ENCODE measurements around the gene SDS.

The SDS gene

DNA sequence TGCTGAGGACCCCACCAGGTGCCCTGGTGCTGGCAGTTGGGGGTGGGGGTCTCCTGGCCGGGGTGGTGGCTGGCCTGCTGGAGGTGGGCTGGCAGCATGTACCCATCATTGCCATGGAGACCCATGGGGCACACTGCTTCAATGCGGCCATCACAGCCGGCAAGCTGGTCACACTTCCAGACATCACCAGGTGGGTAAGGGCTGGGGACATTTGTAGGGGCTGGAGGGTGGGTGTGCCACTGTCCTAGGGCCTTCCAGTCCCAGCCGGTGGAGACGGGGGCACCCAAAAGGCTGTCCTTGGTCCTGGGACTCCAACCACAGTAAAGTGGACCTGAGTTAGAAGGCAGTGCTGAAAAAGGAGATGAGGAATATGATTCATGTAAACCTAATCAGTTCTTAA, 31.7 kb upstream of the SDS start:
- DNase-seq (ENCODE audit: low read depth, low spot score) = no peak
- H3K9ac ChIP-seq (ENCODE audit: insufficient read length) = no peak overlapping the region
- no peak overlapping the region for H3K4me3 ChIP-seq
- no peak overlapping the region for H3K27ac ChIP-seq
- H3K9me3 ChIP-seq (ENCODE audit: low read depth, low read length) = no peaks in the 10 kb centered on the region
- no peaks in the 10 kb centered on the region for H3K36me3 ChIP-seq (ENCODE audit: insufficient read depth, low read length)
- TF ChIP-seq POLR2AphosphoS5 (IDR thresholded peaks at IDR 0.05; ENCODE audit: borderline replicate concordance, low read depth, low read length) (no peak), FOXP2 (optimal IDR thresholded peaks at IDR 0.05; ENCODE audit: control extremely low read depth, extremely low read length, insufficient read depth) (no peak), EZH2 (IDR thresholded peaks at IDR 0.05) (no peak)

GRCh38 chr12:113432986-113433385, 29.3 kb upstream of the SDS start:
- TF ChIP-seq EZH2 (IDR thresholded peaks at IDR 0.05) = no peak
- TF ChIP-seq FOXP2 (optimal IDR thresholded peaks at IDR 0.05; ENCODE audit: control extremely low read depth, extremely low read length, insufficient read depth) = no peak
- TF ChIP-seq POLR2AphosphoS5 (IDR thresholded peaks at IDR 0.05; ENCODE audit: borderline replicate concordance, low read depth, low read length) = no peak
- Histone ChIP-seq H3K4me3 (no peak overlapping the region), H3K36me3 (ENCODE audit: insufficient read depth, low read length) (no peaks in the 10 kb centered on the region), H3K9me3 (ENCODE audit: low read depth, low read length) (no peaks in the 10 kb centered on the region), H3K9ac (ENCODE audit: insufficient read length) (no peak overlapping the region), H3K27ac (no peak overlapping the region)
- DNase-seq (ENCODE audit: low read depth, low spot score) = no peak

DNA sequence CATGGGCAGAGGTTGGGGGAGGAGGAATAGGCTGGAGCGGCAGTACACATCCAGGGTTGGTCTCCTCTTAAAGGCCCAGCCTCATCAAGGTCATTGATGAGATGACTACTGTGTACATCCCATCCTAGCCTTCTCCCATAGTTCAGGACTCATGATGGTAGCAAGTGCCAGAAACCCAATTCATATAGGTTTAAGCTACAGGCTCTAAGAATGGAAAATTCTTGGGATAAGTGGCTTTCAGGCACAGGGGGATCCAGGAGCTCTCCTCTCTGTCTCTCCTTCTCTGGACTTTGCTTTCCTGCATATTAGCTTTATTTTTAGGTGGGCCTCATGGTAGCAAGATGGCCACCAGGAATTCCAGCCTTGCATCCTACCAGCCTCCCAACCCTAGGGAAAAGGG, 24.8 kb upstream of the SDS start:
- no peak overlapping the region for H3K27ac ChIP-seq
- no peaks in the 10 kb centered on the region for H3K36me3 ChIP-seq (ENCODE audit: insufficient read depth, low read length)
- H3K9ac ChIP-seq (ENCODE audit: insufficient read length) = no peak overlapping the region
- H3K4me3 ChIP-seq = no peak overlapping the region
- no peaks in the 10 kb centered on the region for H3K9me3 ChIP-seq (ENCODE audit: low read depth, low read length)
- DNase-seq (ENCODE audit: low read depth, low spot score) = no peak
- TF ChIP-seq FOXP2 (optimal IDR thresholded peaks at IDR 0.05; ENCODE audit: control extremely low read depth, extremely low read length, insufficient read depth) = no peak
- TF ChIP-seq EZH2 (IDR thresholded peaks at IDR 0.05) = no peak
- no peak for TF ChIP-seq POLR2AphosphoS5 (IDR thresholded peaks at IDR 0.05; ENCODE audit: borderline replicate concordance, low read depth, low read length)

DNA sequence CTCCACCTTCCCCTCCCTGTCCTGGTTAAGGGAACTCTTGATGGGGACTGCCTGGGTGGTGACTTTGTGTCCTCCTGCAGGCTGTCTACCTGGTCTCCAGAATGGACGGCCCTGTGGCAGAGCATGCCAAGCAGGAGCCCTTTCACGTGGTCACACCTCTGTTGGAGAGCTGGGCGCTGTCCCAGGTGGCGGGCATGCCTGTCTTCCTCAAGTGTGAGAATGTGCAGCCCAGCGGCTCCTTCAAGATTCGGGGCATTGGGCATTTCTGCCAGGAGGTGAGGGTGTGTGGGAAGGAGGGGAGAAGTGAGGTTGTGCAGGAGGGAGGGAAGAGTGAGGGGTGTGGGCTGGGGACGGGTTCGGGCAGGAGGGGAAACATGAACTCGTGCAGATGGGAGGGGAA, 24.2 kb upstream of the SDS start:
- TF ChIP-seq FOXP2 (optimal IDR thresholded peaks at IDR 0.05; ENCODE audit: control extremely low read depth, extremely low read length, insufficient read depth) (no peak), EZH2 (IDR thresholded peaks at IDR 0.05) (no peak), POLR2AphosphoS5 (IDR thresholded peaks at IDR 0.05; ENCODE audit: borderline replicate concordance, low read depth, low read length) (no peak)
- no peak for DNase-seq (ENCODE audit: low read depth, low spot score)
- H3K9me3 ChIP-seq (ENCODE audit: low read depth, low read length) = no peaks in the 10 kb centered on the region
- no peak overlapping the region for H3K4me3 ChIP-seq
- no peak overlapping the region for H3K9ac ChIP-seq (ENCODE audit: insufficient read length)
- H3K27ac ChIP-seq = no peak overlapping the region
- H3K36me3 ChIP-seq (ENCODE audit: insufficient read depth, low read length) = no peaks in the 10 kb centered on the region

- Histone ChIP-seq H3K4me3 (no peak overlapping the region), H3K9ac (ENCODE audit: insufficient read length) (no peak overlapping the region), H3K27ac (no peak overlapping the region), H3K9me3 (ENCODE audit: low read depth, low read length) (no peaks in the 10 kb centered on the region), H3K36me3 (ENCODE audit: insufficient read depth, low read length) (no peaks in the 10 kb centered on the region)
- no peak for TF ChIP-seq POLR2AphosphoS5 (IDR thresholded peaks at IDR 0.05; ENCODE audit: borderline replicate concordance, low read depth, low read length)
- no peak for TF ChIP-seq EZH2 (IDR thresholded peaks at IDR 0.05)
- no peak for TF ChIP-seq FOXP2 (optimal IDR thresholded peaks at IDR 0.05; ENCODE audit: control extremely low read depth, extremely low read length, insufficient read depth)
- DNase-seq (ENCODE audit: low read depth, low spot score) = peak; percentile 35
These were observed 22.3 kb upstream of the SDS start for GRCh38 chr12:113425960-113426453.

GRCh38 chr12:113424915-113425823, 21.5 kb upstream of the SDS start:
- DNase-seq (ENCODE audit: low read depth, low spot score) = no peak

DNA sequence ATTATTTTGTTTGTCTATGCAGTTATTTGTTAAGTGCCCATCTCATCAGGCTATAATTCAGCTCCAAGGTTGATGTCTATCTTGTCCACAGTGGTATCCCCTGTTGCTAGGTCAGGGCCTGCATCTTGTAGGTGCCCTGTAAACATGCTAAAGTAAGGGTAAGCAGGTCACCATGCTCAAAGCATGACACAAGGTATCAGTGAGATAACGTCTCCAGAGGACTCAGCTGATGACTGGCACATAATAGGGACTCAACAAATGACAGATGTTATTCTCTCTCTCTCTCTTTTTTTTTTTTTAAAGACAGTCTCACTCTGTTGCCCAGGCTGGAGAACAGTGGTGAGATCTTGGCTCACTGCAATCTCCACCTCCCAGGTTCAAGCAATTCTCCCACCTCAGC, 20.8 kb upstream of the SDS start:
- TF ChIP-seq FOXP2 (optimal IDR thresholded peaks at IDR 0.05; ENCODE audit: control extremely low read depth, extremely low read length, insufficient read depth) (no peak), POLR2AphosphoS5 (IDR thresholded peaks at IDR 0.05; ENCODE audit: borderline replicate concordance, low read depth, low read length) (no peak), EZH2 (IDR thresholded peaks at IDR 0.05) (no peak)
- DNase-seq (ENCODE audit: low read depth, low spot score) = no peak
- H3K9me3 ChIP-seq (ENCODE audit: low read depth, low read length) = no peaks in the 10 kb centered on the region
- H3K9ac ChIP-seq (ENCODE audit: insufficient read length) = no peak overlapping the region
- H3K4me3 ChIP-seq = no peak overlapping the region
- no peak overlapping the region for H3K27ac ChIP-seq
- no peaks in the 10 kb centered on the region for H3K36me3 ChIP-seq (ENCODE audit: insufficient read depth, low read length)

More at GRCh38 chr12:113424915-113425823, 21.5 kb upstream of the SDS start:
- no peak for TF ChIP-seq POLR2AphosphoS5 (IDR thresholded peaks at IDR 0.05; ENCODE audit: borderline replicate concordance, low read depth, low read length)
- TF ChIP-seq EZH2 (IDR thresholded peaks at IDR 0.05) = no peak
- TF ChIP-seq FOXP2 (optimal IDR thresholded peaks at IDR 0.05; ENCODE audit: control extremely low read depth, extremely low read length, insufficient read depth) = no peak
- no peaks in the 10 kb centered on the region for H3K36me3 ChIP-seq (ENCODE audit: insufficient read depth, low read length)
- H3K4me3 ChIP-seq = no peak overlapping the region
- H3K9ac ChIP-seq (ENCODE audit: insufficient read length) = no peak overlapping the region
- no peak overlapping the region for H3K27ac ChIP-seq
- H3K9me3 ChIP-seq (ENCODE audit: low read depth, low read length) = no peaks in the 10 kb centered on the region

- no peak overlapping the region for H3K4me3 ChIP-seq
- no peak for DNase-seq (ENCODE audit: low read depth, low spot score)
- no peaks in the 10 kb centered on the region for H3K9me3 ChIP-seq (ENCODE audit: low read depth, low read length)
- no peak for TF ChIP-seq EZH2 (IDR thresholded peaks at IDR 0.05)
- TF ChIP-seq FOXP2 (optimal IDR thresholded peaks at IDR 0.05; ENCODE audit: control extremely low read depth, extremely low read length, insufficient read depth) = no peak
- no peak overlapping the region for H3K9ac ChIP-seq (ENCODE audit: insufficient read length)
- no peaks in the 10 kb centered on the region for H3K36me3 ChIP-seq (ENCODE audit: insufficient read depth, low read length)
- no peak overlapping the region for H3K27ac ChIP-seq
These were observed 19.4 kb upstream of the SDS start for GRCh38 chr12:113422886-113423669.

Data from SK-N-MC (cell line).